ENCODE measurements around the gene DHRS2. TPM values are rescaled to one million over a fixed set of nuclear protein-coding genes. Genes with fewer than 3 reads are reported as not detected.

Gene DHRS2
- total and polyA plus RNA-seq, 2 of the 13 experiments (the other 11 are each of a cell fraction or from before 2014, with no cell fraction given) = 1,621 to 3,021 TPM

DNA sequence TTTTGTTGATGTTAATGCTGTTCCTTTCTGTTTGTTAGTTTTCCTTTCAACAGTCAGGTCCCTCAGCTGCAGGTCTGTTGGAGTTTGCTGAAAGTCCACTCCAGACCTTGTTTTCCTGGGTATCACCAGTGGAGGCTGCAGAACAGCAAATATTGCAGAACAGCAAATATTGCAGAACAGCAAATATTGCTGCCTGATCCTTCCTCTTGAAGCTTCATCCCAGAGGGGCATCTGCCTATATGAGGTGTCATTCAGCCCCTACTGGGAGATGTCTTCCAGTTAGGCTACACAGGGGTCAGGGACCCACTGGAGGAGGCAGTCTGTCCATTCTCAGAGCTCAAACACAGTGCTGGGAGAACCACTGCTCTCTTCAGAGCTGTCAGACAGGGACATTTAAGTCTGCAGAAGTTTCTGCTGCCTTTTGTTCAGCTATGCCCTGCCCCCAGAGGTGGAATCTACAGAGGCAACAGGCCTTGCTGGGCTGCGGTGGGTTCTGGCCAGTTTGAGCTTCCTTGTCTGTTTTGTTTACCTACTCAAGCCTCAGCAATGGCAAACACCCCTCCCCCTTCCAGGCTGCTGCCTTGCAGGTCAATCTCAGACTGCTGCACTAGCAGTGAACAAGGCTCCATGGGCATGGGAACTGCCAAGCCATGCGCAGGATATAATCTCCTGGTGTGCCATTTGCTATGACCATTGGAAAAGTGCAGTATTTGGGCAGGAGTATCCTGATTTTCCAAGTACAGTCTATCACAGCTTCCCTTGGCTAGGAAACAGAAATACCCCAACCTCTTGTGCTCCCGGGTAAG lies 53.7 kb downstream of the DHRS2 start (continued):
- TF ChIP-seq, protein P1, sequence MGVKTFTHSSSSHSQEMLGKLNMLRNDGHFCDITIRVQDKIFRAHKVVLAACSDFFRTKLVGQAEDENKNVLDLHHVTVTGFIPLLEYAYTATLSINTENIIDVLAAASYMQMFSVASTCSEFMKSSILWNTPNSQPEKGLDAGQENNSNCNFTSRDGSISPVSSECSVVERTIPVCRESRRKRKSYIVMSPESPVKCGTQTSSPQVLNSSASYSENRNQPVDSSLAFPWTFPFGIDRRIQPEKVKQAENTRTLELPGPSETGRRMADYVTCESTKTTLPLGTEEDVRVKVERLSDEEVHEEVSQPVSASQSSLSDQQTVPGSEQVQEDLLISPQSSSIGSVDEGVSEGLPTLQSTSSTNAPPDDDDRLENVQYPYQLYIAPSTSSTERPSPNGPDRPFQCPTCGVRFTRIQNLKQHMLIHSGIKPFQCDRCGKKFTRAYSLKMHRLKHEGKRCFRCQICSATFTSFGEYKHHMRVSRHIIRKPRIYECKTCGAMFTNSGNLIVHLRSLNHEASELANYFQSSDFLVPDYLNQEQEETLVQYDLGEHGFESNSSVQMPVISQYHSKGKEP (CRISPR knock-in tag; IDR thresholded peaks at IDR 0.05) = 0 out of 2 replicates have a peak, but pooled peaks have one; percentile 44
- TF ChIP-seq XRCC5 (optimal IDR thresholded peaks at IDR 0.05; ENCODE audit: low read length) (peak; percentile 16), CCDC6 (CRISPR knock-in tag; IDR thresholded peaks at IDR 0.05) (peak; percentile 53; the same call in 1 of the 2 replicates), ZNF501 (CRISPR knock-in tag; IDR thresholded peaks at IDR 0.05) (peak; percentile 80; the same call in 1 of the 2 replicates), MIER3 (CRISPR knock-in tag; IDR thresholded peaks at IDR 0.05; ENCODE audit: borderline replicate concordance) (peak; percentile 72; the same call in 1 of the 2 replicates), ZNF441 (CRISPR knock-in tag; IDR thresholded peaks at IDR 0.05; ENCODE audit: borderline replicate concordance) (peak; percentile 18; the same call in 1 of the 2 replicates), FOXK2 (IDR thresholded peaks at IDR 0.05) (peak; percentile 72; the same call in 1 of the 2 replicates), GATA4 (IDR thresholded peaks at IDR 0.05; ENCODE audit: borderline replicate concordance, low read depth) (peak; percentile 36; the same call in 1 of the 2 replicates), ARID2 (CRISPR knock-in tag; IDR thresholded peaks at IDR 0.05; ENCODE audit: borderline replicate concordance) (0 out of 2 replicates have a peak, but pooled peaks have one; percentile 47), ELF3 (CRISPR knock-in tag; IDR thresholded peaks at IDR 0.05) (peak; percentile 68), ZNF614 (CRISPR knock-in tag; IDR thresholded peaks at IDR 0.05; ENCODE audit: borderline replicate concordance) (peak; percentile 15; the same call in 1 of the 2 replicates), HNF4A (CRISPR knock-in tag; IDR thresholded peaks at IDR 0.05) (peak; percentile 89), ZNF558 (CRISPR knock-in tag; IDR thresholded peaks at IDR 0.05; ENCODE audit: borderline replicate concordance) (peak; percentile 78; the same call in 1 of the 2 replicates), KDM1A (CRISPR knock-in tag; IDR thresholded peaks at IDR 0.05) (peak; percentile 82; the same call in 1 of the 2 replicates), CEBPB (IDR thresholded peaks at IDR 0.05; ENCODE audit: borderline replicate concordance, low read depth, low read length) (peak; percentile 89), ZNF619 (CRISPR knock-in tag; IDR thresholded peaks at IDR 0.05) (peak; percentile 36; the same call in 1 of the 2 replicates), NCOA1 (CRISPR knock-in tag; IDR thresholded peaks at IDR 0.05) (peak; percentile 38; the same call in 1 of the 2 replicates), ZNF629 (CRISPR knock-in tag; conservative IDR thresholded peaks at IDR 0.05) (0 out of 2 replicates have a peak, but pooled peaks have one; percentile 23), RXRA (CRISPR knock-in tag; IDR thresholded peaks at IDR 0.05) (peak; percentile 46; the same call in 1 of the 2 replicates), SP140L (CRISPR knock-in tag; IDR thresholded peaks at IDR 0.05; ENCODE audit: borderline replicate concordance) (0 out of 2 replicates have a peak, but pooled peaks have one; percentile 55)
- TF ChIP-seq, protein P2, sequence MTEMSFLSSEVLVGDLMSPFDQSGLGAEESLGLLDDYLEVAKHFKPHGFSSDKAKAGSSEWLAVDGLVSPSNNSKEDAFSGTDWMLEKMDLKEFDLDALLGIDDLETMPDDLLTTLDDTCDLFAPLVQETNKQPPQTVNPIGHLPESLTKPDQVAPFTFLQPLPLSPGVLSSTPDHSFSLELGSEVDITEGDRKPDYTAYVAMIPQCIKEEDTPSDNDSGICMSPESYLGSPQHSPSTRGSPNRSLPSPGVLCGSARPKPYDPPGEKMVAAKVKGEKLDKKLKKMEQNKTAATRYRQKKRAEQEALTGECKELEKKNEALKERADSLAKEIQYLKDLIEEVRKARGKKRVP (CRISPR knock-in tag; IDR thresholded peaks at IDR 0.05) = peak in 1 of 2 experiments; percentile 85; a peak in 2 of 4 replicates
- TF ChIP-seq, protein P3, sequence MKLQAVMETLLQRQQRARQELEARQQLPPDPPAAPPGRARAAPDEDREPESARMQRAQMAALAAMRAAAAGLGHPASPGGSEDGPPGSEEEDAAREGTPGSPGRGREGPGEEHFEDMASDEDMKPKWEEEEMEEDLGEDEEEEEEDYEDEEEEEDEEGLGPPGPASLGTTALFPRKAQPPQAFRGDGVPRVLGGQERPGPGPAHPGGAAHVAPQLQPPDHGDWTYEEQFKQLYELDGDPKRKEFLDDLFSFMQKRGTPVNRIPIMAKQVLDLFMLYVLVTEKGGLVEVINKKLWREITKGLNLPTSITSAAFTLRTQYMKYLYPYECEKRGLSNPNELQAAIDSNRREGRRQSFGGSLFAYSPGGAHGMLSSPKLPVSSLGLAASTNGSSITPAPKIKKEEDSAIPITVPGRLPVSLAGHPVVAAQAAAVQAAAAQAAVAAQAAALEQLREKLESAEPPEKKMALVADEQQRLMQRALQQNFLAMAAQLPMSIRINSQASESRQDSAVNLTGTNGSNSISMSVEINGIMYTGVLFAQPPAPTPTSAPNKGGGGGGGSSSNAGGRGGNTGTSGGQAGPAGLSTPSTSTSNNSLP (IDR thresholded peaks at IDR 0.05; ENCODE audit: low read depth, low read length) = peak; percentile 9; the same call in 1 of the 2 replicates
- TF ChIP-seq, protein P4, sequence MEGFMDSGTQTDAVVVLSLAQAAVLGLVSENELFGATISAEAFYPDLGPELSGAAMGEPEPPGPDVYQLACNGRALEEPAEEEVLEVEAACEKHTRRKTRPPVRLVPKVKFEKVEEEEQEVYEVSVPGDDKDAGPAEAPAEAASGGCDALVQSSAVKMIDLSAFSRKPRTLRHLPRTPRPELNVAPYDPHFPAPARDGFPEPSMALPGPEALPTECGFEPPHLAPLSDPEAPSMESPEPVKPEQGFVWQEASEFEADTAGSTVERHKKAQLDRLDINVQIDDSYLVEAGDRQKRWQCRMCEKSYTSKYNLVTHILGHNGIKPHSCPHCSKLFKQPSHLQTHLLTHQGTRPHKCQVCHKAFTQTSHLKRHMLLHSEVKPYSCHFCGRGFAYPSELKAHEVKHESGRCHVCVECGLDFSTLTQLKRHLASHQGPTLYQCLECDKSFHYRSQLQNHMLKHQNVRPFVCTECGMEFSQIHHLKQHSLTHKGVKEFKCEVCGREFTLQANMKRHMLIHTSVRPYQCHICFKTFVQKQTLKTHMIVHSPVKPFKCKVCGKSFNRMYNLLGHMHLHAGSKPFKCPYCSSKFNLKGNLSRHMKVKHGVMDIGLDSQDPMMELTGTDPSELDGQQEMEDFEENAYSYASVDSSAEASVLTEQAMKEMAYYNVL (CRISPR knock-in tag; IDR thresholded peaks at IDR 0.05; ENCODE audit: borderline replicate concordance) = peak; percentile 87; the same call in 1 of the 2 replicates

All from HepG2 (cell line).